Measurements from ENCODE around the gene NUDT14. TPM values are rescaled to one million over a fixed set of nuclear protein-coding genes. Genes with fewer than 3 reads are reported as not detected.

The NUDT14 gene
- total RNA-seq (2022) (26.1 and 27.4 TPM in 2 replicates), Bru-seq, nascent RNA (percentile 51 among the genes with signal in this experiment), BruChase-seq, experiment 1, labeled RNA remaining after a 6-hour chase (percentile 70 among the genes with signal in this experiment), BruChase-seq, experiment 2, labeled RNA remaining after a 2-hour chase (percentile 57 among the genes with signal in this experiment)
- long read RNA-seq, transcript NUDT14-202 (5 exons, 845 nt), result major isoform, 30 of 38 reads
- long read RNA-seq, partial matches to known transcripts, result 0 of 38 reads
- long read RNA-seq, other reads (novel, unspliced or antisense), result 8 of 38 reads

GRCh38 chr14:105180592-105181548 is at the start of gene NUDT14:
TSS of gene NUDT14 (minus strand) at chr14:105181312. CDS start at chr14:105181209, 103 bp downstream.
- DNase-seq (ENCODE audit: unreplicated experiment), result peak; percentile 72
- POLR2A ChIA-PET, result interaction anchor here (0.9 to 2.1 kb wide), 2 partner anchors 10 to 13 kb away, joined by 4 to 13 read pairs; partner anchors contain the start of gene JAG2
- Mint-ChIP-seq H3K4me3 (ENCODE audit: unreplicated experiment) (peak within 1 kb of the TSS; percentile 69), H3K27me3 (ENCODE audit: insufficient read depth, unreplicated experiment) (peaks cover 22% of the 10 kb centered on the region), H3K27ac (ENCODE audit: low read depth, unreplicated experiment) (no peak within 1 kb of the TSS), H3K36me3 (ENCODE audit: insufficient read depth, unreplicated experiment) (no peaks in the 10 kb centered on the region), H3K9me3 (ENCODE audit: unreplicated experiment) (no peaks in the 10 kb centered on the region), H3K4me1 (ENCODE audit: insufficient read depth, unreplicated experiment) (no peaks in the 10 kb centered on the region)
- CTCF ChIA-PET, result interaction anchor here (0.6 to 1.7 kb wide), 8 partner anchors 10 to 1313 kb away, joined by 3 to 6 read pairs (median 3); no protein-coding TSS in a partner anchor
- intact Hi-C loops (cut with micrococcal nuclease), result loop anchor here (5.0 kb wide), 1 partner anchor 89 kb away; no protein-coding TSS in a partner anchor
- no TSS peak for BruUV-seq (replicated peaks)
- no peak for TF ChIP-seq CTCF (IDR thresholded peaks at IDR 0.05; ENCODE audit: unreplicated experiment)

DNA sequence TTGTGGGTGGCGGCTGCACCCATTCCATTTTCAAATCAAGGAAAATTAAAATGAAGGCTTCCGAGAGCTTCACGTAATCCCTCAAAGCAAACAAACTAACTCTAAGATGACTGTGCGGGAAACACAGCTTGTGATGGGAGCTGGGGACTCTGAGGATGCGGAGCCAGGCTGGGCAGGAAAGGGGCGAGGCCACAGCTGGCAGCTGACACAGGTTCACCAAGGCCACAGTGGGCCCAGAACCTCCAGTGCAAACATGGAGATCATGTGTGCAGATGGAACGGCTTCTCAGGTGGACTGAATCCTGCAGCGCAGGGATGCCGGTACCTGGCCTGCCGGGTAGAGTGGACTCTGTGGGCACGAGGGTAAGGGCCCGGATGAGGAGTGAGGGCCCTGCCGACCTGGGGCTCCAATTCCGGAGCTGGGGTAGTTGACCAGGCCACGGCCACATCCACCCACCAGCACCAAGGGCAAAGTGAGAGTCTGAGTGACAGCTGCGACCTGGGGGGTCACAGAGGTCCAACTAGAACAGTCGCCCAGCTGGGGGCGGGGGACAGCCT is 48.1 kb upstream of the NUDT14 start:
- Mint-ChIP-seq H3K9me3 (ENCODE audit: unreplicated experiment) (no peaks in the 10 kb centered on the region), H3K4me3 (ENCODE audit: unreplicated experiment) (no peak overlapping the region), H3K27ac (ENCODE audit: low read depth, unreplicated experiment) (no peak overlapping the region), H3K4me1 (ENCODE audit: insufficient read depth, unreplicated experiment) (no peaks in the 10 kb centered on the region), H3K36me3 (ENCODE audit: insufficient read depth, unreplicated experiment) (peaks cover 28% of the 10 kb centered on the region), H3K27me3 (ENCODE audit: insufficient read depth, unreplicated experiment) (no peaks in the 10 kb centered on the region)
- POLR2A ChIA-PET, result interaction anchor here (0.6 kb wide), 1 partner anchor 402 kb away, joined by 3 read pairs; no protein-coding TSS in a partner anchor
- no peak for TF ChIP-seq CTCF (IDR thresholded peaks at IDR 0.05; ENCODE audit: unreplicated experiment)
- DNase-seq (ENCODE audit: unreplicated experiment), result no peak
- CTCF ChIA-PET, result interaction anchor here (0.7 kb wide), 1 partner anchor 250 kb away, joined by 3 read pairs; no protein-coding TSS in a partner anchor
- BruUV-seq (replicated peaks), result no TSS peak
- intact Hi-C loops (cut with micrococcal nuclease), result no loop called here

GRCh38 chr14:105228562-105228961 is 47.5 kb upstream of the NUDT14 start:
- no TSS peak for BruUV-seq (replicated peaks)
- Mint-ChIP-seq H3K4me1 (ENCODE audit: insufficient read depth, unreplicated experiment) (no peaks in the 10 kb centered on the region), H3K9me3 (ENCODE audit: unreplicated experiment) (no peaks in the 10 kb centered on the region), H3K36me3 (ENCODE audit: insufficient read depth, unreplicated experiment) (peaks cover 30% of the 10 kb centered on the region), H3K27me3 (ENCODE audit: insufficient read depth, unreplicated experiment) (no peaks in the 10 kb centered on the region), H3K27ac (ENCODE audit: low read depth, unreplicated experiment) (no peak overlapping the region), H3K4me3 (ENCODE audit: unreplicated experiment) (no peak overlapping the region)
- intact Hi-C loops (cut with micrococcal nuclease), result no loop called here
- CTCF ChIA-PET, result interaction anchor here (0.7 kb wide), 1 partner anchor 251 kb away, joined by 3 read pairs; no protein-coding TSS in a partner anchor
- TF ChIP-seq CTCF (IDR thresholded peaks at IDR 0.05; ENCODE audit: unreplicated experiment), result no peak
- POLR2A ChIA-PET, result interaction anchor here (0.6 kb wide), 1 partner anchor 401 kb away, joined by 3 read pairs; no protein-coding TSS in a partner anchor
- DNase-seq (ENCODE audit: unreplicated experiment), result no peak
